PC-3 (cell line): ENCODE measurements around the gene NRCAM. TPM values are rescaled to one million over a fixed set of nuclear protein-coding genes. Genes with fewer than 3 reads are reported as not detected.

ENCODE experiments used
- ATAC-seq: fragments of 200-7000 bp; cut with Tn5 transposase; 2 replicates; pipeline ENCODE4 v1.9.1; 2020; ENCODE audit warnings: mild to moderate bottlenecking, moderate library complexity
- BruUV-seq: library from RNA; stranded (reverse); fragments of 400-500 nt; replicated peaks from 2 replicates; lab custom pipeline; 2021; lab: Mats Ljungman, UMichigan
- CTCF ChIA-PET: fragments of 300-600 bp; sonication (Branson Sonifier 250); formaldehyde crosslinking; loops from one replicate; lab custom pipeline; 2022; ENCODE audit warnings: antibody characterized with exemption; lab: Charles Lee
- POLR2A ChIA-PET: fragments of 300-600 bp; sonication (Branson Sonifier 250); formaldehyde crosslinking; loops from one replicate; lab custom pipeline; 2022; ENCODE audit warnings: antibody characterized with exemption; ENCODE audit not compliant: unreplicated experiment; lab: Charles Lee
- DNase-seq: peaks from one replicate; pipeline ENCODE4 v3.0.0-alpha.2; 2015
- H2AFZ ChIP-seq: fragments of 300-600 bp; sonication (generic); 2 replicates; pipeline ENCODE4 v1.6.0; 2016; ENCODE audit warnings: antibody characterized with exemption, low read length
- H3F3A ChIP-seq: fragments of 300-600 bp; sonication (generic); one replicate; pipeline ENCODE4 v1.6.0; 2017; ENCODE audit warnings: antibody characterized with exemption, low read length, control low read depth, mild to moderate bottlenecking; ENCODE audit not compliant: unreplicated experiment
- H3K27ac ChIP-seq: fragments of 300-600 bp; sonication (generic); 2 replicates; pipeline ENCODE4 v1.5.1; 2016; ENCODE audit warnings: mild to moderate bottlenecking, low read length
- H3K27me3 ChIP-seq: fragments of 300-600 bp; sonication (generic); 2 replicates; pipeline ENCODE4 v1.6.1; 2016; ENCODE audit warnings: low read length, mixed read lengths
- H3K36me3 ChIP-seq: fragments of 300-600 bp; sonication (generic); 2 replicates; pipeline ENCODE4 v1.6.1; 2016; ENCODE audit warnings: low read depth, mixed run types, low read length, mixed read lengths
- H3K4me1 ChIP-seq: fragments of 300-600 bp; sonication (generic); 2 replicates; pipeline ENCODE4 v1.5.1; 2016; ENCODE audit warnings: low read length; ENCODE audit not compliant: insufficient read depth
- H3K4me2 ChIP-seq: fragments of 300-600 bp; sonication (generic); 2 replicates; pipeline ENCODE4 v1.6.0; 2016; ENCODE audit warnings: low read length
- H3K4me3 ChIP-seq: fragments of 300-600 bp; sonication (generic); 2 replicates; pipeline ENCODE4 v1.5.1; 2016; ENCODE audit warnings: mild to moderate bottlenecking, low read length, mixed read lengths
- H3K79me2 ChIP-seq: fragments of 300-600 bp; sonication (generic); 2 replicates; pipeline ENCODE4 v1.6.1; 2017; ENCODE audit warnings: low read length, mixed read lengths
- H3K9ac ChIP-seq: fragments of 300-600 bp; sonication (generic); 2 replicates; pipeline ENCODE4 v1.6.0; 2016; ENCODE audit warnings: mild to moderate bottlenecking, low read length
- H3K9me2 ChIP-seq: fragments of 300-600 bp; sonication (generic); replicated peaks from 2 replicates; pipeline ENCODE4 v1.6.1; 2016; ENCODE audit warnings: mixed run types, low read length, mixed read lengths
- H3K9me3 ChIP-seq: fragments of 300-600 bp; sonication (generic); 2 replicates; pipeline ENCODE4 v1.6.1; 2016; ENCODE audit warnings: low read length, mixed read lengths
- H4K20me1 ChIP-seq: fragments of 300-600 bp; sonication (generic); 2 replicates; pipeline ENCODE4 v1.6.1; 2016; ENCODE audit warnings: low read length, mixed read lengths
- EZH2 ChIP-seq: fragments of 300-600 bp; sonication (generic); IDR thresholded peaks from one replicate; pipeline ENCODE4 v1.6.1; 2017; ENCODE audit warnings: antibody characterized with exemption, mild to moderate bottlenecking, low read length; ENCODE audit not compliant: unreplicated experiment
- EZH2phosphoT487 ChIP-seq: fragments of 300-600 bp; sonication (generic); IDR thresholded peaks from 2 replicates; pipeline ENCODE4 v1.6.1; 2018; ENCODE audit warnings: mild to moderate bottlenecking, antibody characterized with exemption, low read length, borderline replicate concordance
- intact Hi-C: fragments of 100-400 bp; cut with micrococcal nuclease; formaldehyde crosslinking; loops from 2 replicates; pipeline ENCODE4 v1.9.0; 2023
- total RNA-seq: library from RNA; depleted of rRNA; stranded (reverse); fragments of >200 nt; gene quantifications from 2 replicates; pipeline ENCODE4 v1.2.3, GENCODE V29; 2014
- TF ChIP-seq, protein P1 (sequence below): fragments of 300-600 bp; sonication (generic); conservative IDR thresholded peaks from 2 replicates; pipeline ENCODE4 v1.5.1; 2017; ENCODE audit warnings: antibody characterized with exemption, low read depth, mild to moderate bottlenecking, low read length

Gene NRCAM
- total RNA-seq, 1 experiment from 2014 or later: not detected

GRCh38 chr7:108413782-108414492 lies 42.3 kb downstream of the NRCAM start:
- H3K9ac ChIP-seq: no peak overlapping the region
- BruUV-seq: no TSS peak
- peaks cover 66% of the 10 kb centered on the region for H3K27me3 ChIP-seq
- H4K20me1 ChIP-seq: no peaks in the 10 kb centered on the region
- no peaks in the 10 kb centered on the region for H3F3A ChIP-seq
- intact Hi-C loops: no loop called here
- H3K4me2 ChIP-seq: no peak overlapping the region
- no peak overlapping the region for H2AFZ ChIP-seq
- H3K36me3 ChIP-seq: no peaks in the 10 kb centered on the region
- H3K79me2 ChIP-seq: no peaks in the 10 kb centered on the region
- H3K4me3 ChIP-seq: no peak overlapping the region
- ATAC-seq (peak; percentile 22; the same call in 1 of the 2 replicates), DNase-seq (no peak)
- no peaks in the 10 kb centered on the region for H3K9me3 ChIP-seq
- no peaks in the 10 kb centered on the region for H3K4me1 ChIP-seq
- CTCF ChIA-PET: no interaction called here
- POLR2A ChIA-PET: no interaction called here
- TF ChIP-seq, protein P1, sequence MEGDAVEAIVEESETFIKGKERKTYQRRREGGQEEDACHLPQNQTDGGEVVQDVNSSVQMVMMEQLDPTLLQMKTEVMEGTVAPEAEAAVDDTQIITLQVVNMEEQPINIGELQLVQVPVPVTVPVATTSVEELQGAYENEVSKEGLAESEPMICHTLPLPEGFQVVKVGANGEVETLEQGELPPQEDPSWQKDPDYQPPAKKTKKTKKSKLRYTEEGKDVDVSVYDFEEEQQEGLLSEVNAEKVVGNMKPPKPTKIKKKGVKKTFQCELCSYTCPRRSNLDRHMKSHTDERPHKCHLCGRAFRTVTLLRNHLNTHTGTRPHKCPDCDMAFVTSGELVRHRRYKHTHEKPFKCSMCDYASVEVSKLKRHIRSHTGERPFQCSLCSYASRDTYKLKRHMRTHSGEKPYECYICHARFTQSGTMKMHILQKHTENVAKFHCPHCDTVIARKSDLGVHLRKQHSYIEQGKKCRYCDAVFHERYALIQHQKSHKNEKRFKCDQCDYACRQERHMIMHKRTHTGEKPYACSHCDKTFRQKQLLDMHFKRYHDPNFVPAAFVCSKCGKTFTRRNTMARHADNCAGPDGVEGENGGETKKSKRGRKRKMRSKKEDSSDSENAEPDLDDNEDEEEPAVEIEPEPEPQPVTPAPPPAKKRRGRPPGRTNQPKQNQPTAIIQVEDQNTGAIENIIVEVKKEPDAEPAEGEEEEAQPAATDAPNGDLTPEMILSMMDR: no peak
- TF ChIP-seq EZH2: no peak
- TF ChIP-seq EZH2phosphoT487: no peak
- H3K27ac ChIP-seq: no peak overlapping the region
- H3K9me2 ChIP-seq: no peaks in the 10 kb centered on the region

DNA sequence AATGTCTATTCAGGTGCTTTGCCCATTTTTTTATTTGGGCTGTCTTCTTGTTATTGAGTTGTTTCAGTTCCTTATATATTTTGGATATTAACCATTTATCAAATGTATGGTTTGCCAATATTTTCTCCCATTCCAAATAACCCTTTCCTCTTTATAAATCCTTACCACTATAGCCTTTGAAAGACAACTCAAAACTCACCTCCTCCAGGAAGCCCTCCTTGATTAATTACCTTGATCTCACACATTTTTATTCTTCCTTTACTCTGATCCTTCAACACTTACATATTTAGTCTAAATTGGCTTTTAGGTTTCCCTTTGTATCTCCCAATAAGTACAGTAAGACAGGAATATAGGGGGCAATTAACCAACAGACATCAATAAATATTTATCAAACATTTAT lies 42.9 kb downstream of the NRCAM start:
- Histone ChIP-seq H3K4me3 (no peak overlapping the region), H3K9ac (no peak overlapping the region), H3K27ac (no peak overlapping the region), H4K20me1 (no peaks in the 10 kb centered on the region), H2AFZ (no peak overlapping the region), H3K36me3 (no peaks in the 10 kb centered on the region), H3K9me2 (no peaks in the 10 kb centered on the region), H3K4me1 (no peaks in the 10 kb centered on the region), H3K9me3 (no peaks in the 10 kb centered on the region), H3F3A (no peaks in the 10 kb centered on the region), H3K27me3 (peaks cover 66% of the 10 kb centered on the region), H3K79me2 (no peaks in the 10 kb centered on the region), H3K4me2 (no peak overlapping the region)
- TF ChIP-seq, protein P1: no peak
- no peak for TF ChIP-seq EZH2
- no peak for TF ChIP-seq EZH2phosphoT487
- ChIA-PET CTCF (no interaction called here), POLR2A (no interaction called here)
- no TSS peak for BruUV-seq
- intact Hi-C loops: no loop called here
- ATAC-seq (no peak), DNase-seq (no peak)

DNA sequence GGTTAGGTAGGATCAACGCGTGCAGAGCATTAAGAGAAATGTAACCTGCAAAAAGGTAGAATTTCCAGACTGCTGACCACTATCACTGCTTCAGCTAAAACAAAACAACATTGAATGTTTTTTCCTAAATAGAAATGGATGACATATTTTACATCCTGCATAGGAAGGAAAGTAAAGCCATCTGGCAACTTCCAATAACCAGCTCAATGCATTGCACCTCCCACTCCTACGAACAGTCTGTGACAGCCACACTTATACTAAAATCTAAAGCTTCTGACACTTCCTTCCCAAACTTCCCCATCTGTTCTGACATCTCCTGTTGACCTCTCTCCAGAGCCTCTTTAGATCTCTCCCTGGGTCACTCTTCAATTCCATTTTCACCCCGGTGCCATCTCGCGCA lies 47.1 kb downstream of the NRCAM start:
- Histone ChIP-seq H3K27me3 (peaks cover 60% of the 10 kb centered on the region), H3F3A (no peaks in the 10 kb centered on the region), H2AFZ (no peak overlapping the region), H3K79me2 (no peaks in the 10 kb centered on the region), H3K27ac (no peak overlapping the region), H3K4me1 (no peaks in the 10 kb centered on the region), H3K4me3 (no peak overlapping the region), H4K20me1 (no peaks in the 10 kb centered on the region), H3K4me2 (no peak overlapping the region), H3K9me3 (no peaks in the 10 kb centered on the region), H3K9me2 (no peaks in the 10 kb centered on the region), H3K9ac (no peak overlapping the region), H3K36me3 (no peaks in the 10 kb centered on the region)
- ChIA-PET CTCF (no interaction called here), POLR2A (no interaction called here)
- no TSS peak for BruUV-seq
- ATAC-seq (no peak), DNase-seq (no peak)
- TF ChIP-seq EZH2phosphoT487: no peak
- no peak for TF ChIP-seq EZH2
- TF ChIP-seq, protein P1: no peak
- intact Hi-C loops: no loop called here
